Thyroid gland (tissue), 4 donors: Measurements from ENCODE around the gene UQCC5.

Experiments
- POLR2A ChIP-seq, 2 donors: fragments of 450-650 bp; IDR thresholded peaks; one replicate each; pipeline ENCODE4 v1.6.1; 2017; ENCODE audit warnings: antibody characterized with exemption in 2 of 2, mild to moderate bottlenecking in 2 of 2, moderate library complexity in 1 of 2
- TF ChIP-seq, protein P1 (sequence below), 6 experiments: fragments of 200-600 bp in 3 of 6; fragments of 450-650 bp in 3 of 6; sonication (generic) in 3 of 6; IDR thresholded peaks; one replicate each; pipeline ENCODE4 v1.5.1; 2016 to 2019; ENCODE audit warnings: antibody characterized with exemption in 6 of 6, mild to moderate bottlenecking in 2 of 6, inconsistent platforms in 1 of 6, moderate library complexity in 1 of 6

DNA sequence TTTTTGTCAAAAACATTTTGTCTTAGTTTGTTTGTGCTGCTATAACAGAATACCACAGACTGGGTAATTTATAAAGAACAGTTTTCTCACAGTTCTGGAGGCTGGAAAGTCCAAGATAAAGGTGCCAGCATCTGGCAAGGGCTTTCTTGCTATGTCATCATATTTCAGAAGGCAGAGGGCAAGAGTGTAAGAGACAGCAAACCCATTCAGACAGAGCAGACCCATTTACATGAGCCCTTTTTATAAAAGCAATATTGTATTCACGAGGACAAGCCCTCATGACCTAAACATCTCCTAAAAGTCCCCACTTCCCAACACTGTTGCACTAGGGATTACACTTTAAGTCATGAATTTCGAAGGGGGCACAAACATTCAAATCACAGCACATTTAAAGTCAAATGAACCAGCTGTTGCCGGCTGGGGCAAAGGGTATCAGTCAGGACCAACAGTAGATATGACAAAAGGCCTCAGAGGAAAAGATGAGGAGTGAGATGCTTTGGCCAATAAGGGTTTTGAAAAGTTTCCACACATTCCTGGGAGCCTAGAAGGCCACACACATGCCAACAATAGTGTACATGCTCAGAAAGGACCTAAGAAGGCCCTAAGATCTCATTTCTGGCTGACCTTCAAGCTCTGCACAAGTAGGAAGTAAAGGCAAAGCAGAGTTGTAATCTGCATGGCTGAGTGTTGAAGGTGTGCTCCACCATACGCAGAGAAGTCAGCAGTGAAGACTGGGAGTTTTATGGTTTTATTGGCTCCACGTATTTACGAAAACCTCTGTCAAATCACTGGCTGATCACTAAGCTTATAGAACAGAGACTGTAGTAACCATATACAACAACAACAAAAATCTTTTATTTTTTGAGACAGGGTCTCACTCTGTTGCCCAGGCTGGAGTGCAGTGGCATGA lies 37.9 kb downstream of the UQCC5 start:
- TF ChIP-seq, protein P1, sequence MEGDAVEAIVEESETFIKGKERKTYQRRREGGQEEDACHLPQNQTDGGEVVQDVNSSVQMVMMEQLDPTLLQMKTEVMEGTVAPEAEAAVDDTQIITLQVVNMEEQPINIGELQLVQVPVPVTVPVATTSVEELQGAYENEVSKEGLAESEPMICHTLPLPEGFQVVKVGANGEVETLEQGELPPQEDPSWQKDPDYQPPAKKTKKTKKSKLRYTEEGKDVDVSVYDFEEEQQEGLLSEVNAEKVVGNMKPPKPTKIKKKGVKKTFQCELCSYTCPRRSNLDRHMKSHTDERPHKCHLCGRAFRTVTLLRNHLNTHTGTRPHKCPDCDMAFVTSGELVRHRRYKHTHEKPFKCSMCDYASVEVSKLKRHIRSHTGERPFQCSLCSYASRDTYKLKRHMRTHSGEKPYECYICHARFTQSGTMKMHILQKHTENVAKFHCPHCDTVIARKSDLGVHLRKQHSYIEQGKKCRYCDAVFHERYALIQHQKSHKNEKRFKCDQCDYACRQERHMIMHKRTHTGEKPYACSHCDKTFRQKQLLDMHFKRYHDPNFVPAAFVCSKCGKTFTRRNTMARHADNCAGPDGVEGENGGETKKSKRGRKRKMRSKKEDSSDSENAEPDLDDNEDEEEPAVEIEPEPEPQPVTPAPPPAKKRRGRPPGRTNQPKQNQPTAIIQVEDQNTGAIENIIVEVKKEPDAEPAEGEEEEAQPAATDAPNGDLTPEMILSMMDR (IDR thresholded peaks at IDR 0.05), result no peak
- TF ChIP-seq POLR2A (IDR thresholded peaks at IDR 0.05), result no peak
